Ishikawa (cell line): ENCODE results near the gene HES7.

ENCODE experiments used
- CEBPB ChIP-seq: IDR thresholded peaks from 2 replicates; pipeline ENCODE4 v1.6.1; 2012
- EP300 ChIP-seq: IDR thresholded peaks from 2 replicates; pipeline ENCODE4 v1.6.1; 2012; ENCODE audit warnings: borderline replicate concordance
- FOXM1 ChIP-seq: IDR thresholded peaks from 2 replicates; pipeline ENCODE4 v1.6.1; 2012; ENCODE audit warnings: low read depth, borderline replicate concordance
- RAD21 ChIP-seq: IDR thresholded peaks from 2 replicates; pipeline ENCODE4 v1.6.1; 2012; ENCODE audit warnings: low read depth
- TAF1 ChIP-seq: IDR thresholded peaks from 2 replicates; pipeline ENCODE4 v1.6.1; 2012; ENCODE audit warnings: low read depth, mild to moderate bottlenecking
- TCF12 ChIP-seq: IDR thresholded peaks from 2 replicates; pipeline ENCODE4 v1.6.1; 2012; ENCODE audit warnings: low read depth
- YY1 ChIP-seq: IDR thresholded peaks from 2 replicates; pipeline ENCODE4 v1.6.1; 2012; ENCODE audit warnings: low read depth
- ZBTB7A ChIP-seq: IDR thresholded peaks from 2 replicates; pipeline ENCODE4 v1.6.1; 2012; ENCODE audit warnings: low read depth
- TF ChIP-seq, protein P1 (sequence below): IDR thresholded peaks from 2 replicates; pipeline ENCODE4 v1.6.1; 2012; ENCODE audit warnings: low read depth, mild to moderate bottlenecking
- TF ChIP-seq, protein P2 (sequence below): IDR thresholded peaks from 2 replicates; pipeline ENCODE4 v1.6.1; 2012

GRCh38 chr17:8147141-8147804, 23.4 kb upstream of the HES7 start:
- no peak for TF ChIP-seq EP300
- TF ChIP-seq, protein P1, sequence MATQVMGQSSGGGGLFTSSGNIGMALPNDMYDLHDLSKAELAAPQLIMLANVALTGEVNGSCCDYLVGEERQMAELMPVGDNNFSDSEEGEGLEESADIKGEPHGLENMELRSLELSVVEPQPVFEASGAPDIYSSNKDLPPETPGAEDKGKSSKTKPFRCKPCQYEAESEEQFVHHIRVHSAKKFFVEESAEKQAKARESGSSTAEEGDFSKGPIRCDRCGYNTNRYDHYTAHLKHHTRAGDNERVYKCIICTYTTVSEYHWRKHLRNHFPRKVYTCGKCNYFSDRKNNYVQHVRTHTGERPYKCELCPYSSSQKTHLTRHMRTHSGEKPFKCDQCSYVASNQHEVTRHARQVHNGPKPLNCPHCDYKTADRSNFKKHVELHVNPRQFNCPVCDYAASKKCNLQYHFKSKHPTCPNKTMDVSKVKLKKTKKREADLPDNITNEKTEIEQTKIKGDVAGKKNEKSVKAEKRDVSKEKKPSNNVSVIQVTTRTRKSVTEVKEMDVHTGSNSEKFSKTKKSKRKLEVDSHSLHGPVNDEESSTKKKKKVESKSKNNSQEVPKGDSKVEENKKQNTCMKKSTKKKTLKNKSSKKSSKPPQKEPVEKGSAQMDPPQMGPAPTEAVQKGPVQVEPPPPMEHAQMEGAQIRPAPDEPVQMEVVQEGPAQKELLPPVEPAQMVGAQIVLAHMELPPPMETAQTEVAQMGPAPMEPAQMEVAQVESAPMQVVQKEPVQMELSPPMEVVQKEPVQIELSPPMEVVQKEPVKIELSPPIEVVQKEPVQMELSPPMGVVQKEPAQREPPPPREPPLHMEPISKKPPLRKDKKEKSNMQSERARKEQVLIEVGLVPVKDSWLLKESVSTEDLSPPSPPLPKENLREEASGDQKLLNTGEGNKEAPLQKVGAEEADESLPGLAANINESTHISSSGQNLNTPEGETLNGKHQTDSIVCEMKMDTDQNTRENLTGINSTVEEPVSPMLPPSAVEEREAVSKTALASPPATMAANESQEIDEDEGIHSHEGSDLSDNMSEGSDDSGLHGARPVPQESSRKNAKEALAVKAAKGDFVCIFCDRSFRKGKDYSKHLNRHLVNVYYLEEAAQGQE: no peak
- no peak for TF ChIP-seq TAF1
- TF ChIP-seq ZBTB7A: no peak
- TF ChIP-seq TCF12: no peak
- TF ChIP-seq FOXM1: no peak
- TF ChIP-seq, protein P2, sequence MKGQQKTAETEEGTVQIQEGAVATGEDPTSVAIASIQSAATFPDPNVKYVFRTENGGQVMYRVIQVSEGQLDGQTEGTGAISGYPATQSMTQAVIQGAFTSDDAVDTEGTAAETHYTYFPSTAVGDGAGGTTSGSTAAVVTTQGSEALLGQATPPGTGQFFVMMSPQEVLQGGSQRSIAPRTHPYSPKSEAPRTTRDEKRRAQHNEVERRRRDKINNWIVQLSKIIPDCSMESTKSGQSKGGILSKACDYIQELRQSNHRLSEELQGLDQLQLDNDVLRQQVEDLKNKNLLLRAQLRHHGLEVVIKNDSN: no peak
- no peak for TF ChIP-seq YY1
- no peak for TF ChIP-seq CEBPB
- TF ChIP-seq RAD21: no peak
